Measurements from ENCODE around the gene KLRG1. TPM values are rescaled to one million over a fixed set of nuclear protein-coding genes. Genes with fewer than 3 reads are reported as not detected.

KLRG1 gene
- total and polyA plus RNA-seq, 2 of the 4 experiments (the other 2 are of a cell fraction) = 0.36 to 0.54 TPM

DNA sequence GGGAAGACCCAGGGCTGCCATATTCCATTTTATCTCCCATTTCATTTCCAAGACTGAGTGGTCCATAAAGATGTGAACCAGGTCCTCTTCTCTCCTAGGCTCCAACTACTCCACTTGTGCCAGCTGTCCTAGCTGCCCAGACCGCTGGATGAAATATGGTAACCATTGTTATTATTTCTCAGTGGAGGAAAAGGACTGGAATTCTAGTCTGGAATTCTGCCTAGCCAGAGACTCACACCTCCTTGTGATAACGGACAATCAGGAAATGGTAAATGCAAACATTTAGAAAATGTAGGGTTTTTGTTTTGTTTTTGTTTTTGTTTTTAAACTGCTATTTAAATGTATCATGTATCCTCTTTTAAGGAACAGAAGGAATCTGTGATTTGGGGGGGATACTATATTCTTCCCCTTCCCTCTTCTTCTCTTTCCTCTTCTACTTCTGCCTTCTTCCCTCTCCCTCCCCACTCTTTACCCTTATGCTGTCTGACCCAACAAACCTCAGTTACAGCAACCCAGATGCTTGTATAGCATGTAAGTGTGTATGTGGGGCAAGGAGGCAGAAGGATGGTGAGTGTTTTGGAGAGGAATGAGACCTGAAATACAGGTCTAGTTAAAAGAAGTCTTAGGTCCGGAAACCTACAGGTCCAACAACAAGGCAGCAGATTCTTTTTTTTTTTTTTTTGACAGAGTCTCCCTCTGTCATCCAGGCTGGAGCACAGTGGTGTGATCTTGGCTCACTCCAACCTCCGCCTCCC is 5.9 kb downstream of the KLRG1 start:
- no CpG with 5 or more reads among the region's 4 CpGs for WGBS, 2 experiments (ENCODE audit: extremely low coverage in 2 of 2, insufficient read length in 1 of 2)
- POLR2A ChIA-PET (ENCODE audit: unreplicated experiment) = no interaction called here
- TF ChIP-seq RAD21 (IDR thresholded peaks at IDR 0.05; ENCODE audit: low read length) = no peak
- TF ChIP-seq CHD1 (IDR thresholded peaks at IDR 0.05; ENCODE audit: low read depth, low read length) = no peak
- no peak for TF ChIP-seq POLR2A (IDR thresholded peaks at IDR 0.05; ENCODE audit: low read depth, low read length)
- TF ChIP-seq MXI1 (IDR thresholded peaks at IDR 0.05; ENCODE audit: borderline replicate concordance, low read depth, low read length) = no peak
- no peak for TF ChIP-seq MAFK (IDR thresholded peaks at IDR 0.05; ENCODE audit: low read depth, low read length)
- no peak for TF ChIP-seq MAZ (IDR thresholded peaks at IDR 0.05; ENCODE audit: borderline replicate concordance, low read depth, low read length)
- TF ChIP-seq, protein P1, sequence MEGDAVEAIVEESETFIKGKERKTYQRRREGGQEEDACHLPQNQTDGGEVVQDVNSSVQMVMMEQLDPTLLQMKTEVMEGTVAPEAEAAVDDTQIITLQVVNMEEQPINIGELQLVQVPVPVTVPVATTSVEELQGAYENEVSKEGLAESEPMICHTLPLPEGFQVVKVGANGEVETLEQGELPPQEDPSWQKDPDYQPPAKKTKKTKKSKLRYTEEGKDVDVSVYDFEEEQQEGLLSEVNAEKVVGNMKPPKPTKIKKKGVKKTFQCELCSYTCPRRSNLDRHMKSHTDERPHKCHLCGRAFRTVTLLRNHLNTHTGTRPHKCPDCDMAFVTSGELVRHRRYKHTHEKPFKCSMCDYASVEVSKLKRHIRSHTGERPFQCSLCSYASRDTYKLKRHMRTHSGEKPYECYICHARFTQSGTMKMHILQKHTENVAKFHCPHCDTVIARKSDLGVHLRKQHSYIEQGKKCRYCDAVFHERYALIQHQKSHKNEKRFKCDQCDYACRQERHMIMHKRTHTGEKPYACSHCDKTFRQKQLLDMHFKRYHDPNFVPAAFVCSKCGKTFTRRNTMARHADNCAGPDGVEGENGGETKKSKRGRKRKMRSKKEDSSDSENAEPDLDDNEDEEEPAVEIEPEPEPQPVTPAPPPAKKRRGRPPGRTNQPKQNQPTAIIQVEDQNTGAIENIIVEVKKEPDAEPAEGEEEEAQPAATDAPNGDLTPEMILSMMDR (conservative IDR thresholded peaks at IDR 0.05; ENCODE audit: low read depth, low read length) = no peak
- no peak for TF ChIP-seq RCOR1 (IDR thresholded peaks at IDR 0.05; ENCODE audit: insufficient replicate concordance, low read length)

More for the DNA sequence above, 5.9 kb downstream of the KLRG1 start:
- Histone ChIP-seq H3K27me3 (ENCODE audit: control insufficient read depth, insufficient read depth, low read length) (no peaks in the 10 kb centered on the region), H3K4ac (ENCODE audit: low read depth, low read length) (no peak overlapping the region), H3K4me2 (ENCODE audit: low read depth, low read length) (no peak overlapping the region), H3K56ac (ENCODE audit: extremely low read depth, insufficient read depth, low read length) (no peak overlapping the region), H3K23ac (ENCODE audit: low read depth, low read length) (no peak overlapping the region), H3K27ac (ENCODE audit: insufficient read depth, low read length) (no peak overlapping the region), H2AK9ac (replicated peaks; ENCODE audit: low read depth, low read length, poor library complexity) (no peak overlapping the region), H3K18ac (ENCODE audit: low read depth, low read length) (no peak overlapping the region), H2AFZ (replicated peaks; ENCODE audit: low read length, poor library complexity) (no peak overlapping the region), H3K79me1 (ENCODE audit: low read depth in 1 of 2, low read length in 2 of 2) (no peaks in the 10 kb centered on the region), H2BK20ac (ENCODE audit: low read depth, low read length) (no peak overlapping the region), H4K20me1 (ENCODE audit: insufficient read depth, low read length) (no peaks in the 10 kb centered on the region), H3K9me3 (ENCODE audit: control insufficient read depth, insufficient read depth, low read length) (no peaks in the 10 kb centered on the region), H4K8ac (ENCODE audit: low read depth in 2 of 2, low read length in 2 of 2) (no peak overlapping the region), H2AK5ac (ENCODE audit: low read depth, low read length) (no peak overlapping the region), H3K9ac (ENCODE audit: low read depth, low read length) (no peak overlapping the region), H3K4me3 (ENCODE audit: insufficient read depth, low read depth, low read length) (no peak overlapping the region), H4K5ac (ENCODE audit: low read depth, low read length) (no peak overlapping the region), H2BK15ac (ENCODE audit: low read depth, low read length) (no peak overlapping the region), H3K14ac (replicated peaks; ENCODE audit: low read depth, low read length) (no peak overlapping the region), H3K4me1 (ENCODE audit: control insufficient read depth, insufficient read depth, low read length) (no peaks in the 10 kb centered on the region), H2BK120ac (ENCODE audit: low read depth, low read length) (no peak overlapping the region), H3K9me1 (ENCODE audit: insufficient read depth, low read length) (no peaks in the 10 kb centered on the region), H4K91ac (ENCODE audit: insufficient read depth, low read depth, low read length) (no peak overlapping the region), H3K36me3 (ENCODE audit: control insufficient read depth, insufficient read depth, low read length) (no peaks in the 10 kb centered on the region), H2BK5ac (ENCODE audit: low read depth, low read length, poor library complexity, severe bottlenecking) (no peak overlapping the region)
- DNase-seq (no peak), ATAC-seq (ENCODE audit: low read depth) (no peak)
- intact Hi-C loops (cut with micrococcal nuclease) = no loop called here
- dilution Hi-C loops (cut with HindIII; ENCODE audit: low sequenced_read_pairs, unreplicated experiment) = no loop called here
- BruUV-seq (replicated peaks) = no TSS peak
- CTCF ChIA-PET = no interaction called here
- in situ Hi-C loops (cut with MboI; ENCODE audit: low sequenced_read_pairs) = no loop called here

All from IMR-90 (cell line).